HG02943 (cell line): ENCODE data around the gene INAFM2.
A peak's percentile ranks its signal among the peaks of the same experiment; 100 is the strongest.

Experiments used
- ATAC-seq: cut with Tn5 transposase; IDR thresholded peaks from one replicate; pipeline ENCODE4 v1.9.1; 2021; ENCODE audit warnings: mild to moderate bottlenecking, low read depth, moderate library complexity; ENCODE audit not compliant: unreplicated experiment

Gene INAFM2

DNA sequence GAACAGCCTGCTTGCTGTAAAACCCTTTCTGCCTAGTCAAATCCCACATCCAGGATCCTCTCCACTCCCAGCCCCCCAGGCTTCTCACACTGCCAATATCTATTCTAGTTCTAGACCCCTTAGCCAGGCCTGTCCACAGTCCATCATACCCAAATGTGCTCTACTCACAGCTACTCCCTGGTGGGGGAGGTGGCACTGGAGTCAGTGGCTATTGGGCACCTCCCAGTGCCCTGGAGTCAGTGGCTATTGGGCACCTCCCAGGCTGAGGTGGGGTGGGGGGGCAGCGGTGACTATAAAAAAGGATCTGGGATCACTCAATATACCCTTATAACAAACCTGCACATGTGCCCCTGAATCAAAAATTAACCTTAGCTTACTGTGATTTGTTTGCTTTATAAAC lies 33.8 kb downstream of the INAFM2 start:
- ATAC-seq = no peak

DNA sequence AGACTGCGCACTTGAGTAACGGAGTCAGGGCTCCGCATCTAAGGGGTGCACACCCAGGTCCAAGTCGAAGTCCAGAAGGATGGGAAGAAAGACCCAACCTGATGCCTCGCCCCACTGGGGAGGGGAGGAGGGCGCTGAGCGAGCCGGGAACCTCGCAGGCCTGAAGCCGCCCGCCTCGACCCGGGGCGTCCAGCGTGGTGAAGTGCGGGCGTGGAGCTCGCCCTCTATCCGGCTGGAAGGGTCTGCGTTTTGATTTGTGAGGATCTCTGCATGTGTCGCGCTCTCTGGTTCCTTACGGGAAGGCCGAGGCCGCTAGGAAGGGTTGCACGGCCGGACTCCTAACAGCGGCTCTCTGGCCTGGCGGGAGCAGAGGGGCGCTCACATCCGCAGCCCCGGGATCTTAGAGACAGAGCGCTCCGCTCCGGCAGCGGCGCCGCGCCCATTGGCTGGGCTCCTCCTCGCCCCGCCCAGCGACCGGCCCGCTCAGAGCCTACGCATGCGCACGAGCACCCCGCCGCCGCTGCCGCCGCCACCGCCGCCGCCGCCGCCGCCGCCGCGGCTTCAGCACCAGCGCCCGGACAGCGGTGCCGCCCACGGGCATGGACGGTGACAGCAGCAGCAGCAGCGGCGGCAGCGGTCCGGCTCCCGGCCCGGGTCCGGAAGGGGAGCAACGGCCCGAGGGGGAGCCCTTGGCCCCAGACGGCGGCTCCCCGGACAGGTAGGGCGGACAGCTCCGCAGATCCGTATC lies 34.4 kb downstream of the INAFM2 start, which contains the start of gene DISP2:
TSS of gene DISP2 (plus strand) at position 497 of the 748 bp plus-strand sequence. CDS start at position 600, 103 bp downstream.
- peak; percentile 56 for ATAC-seq

DNA sequence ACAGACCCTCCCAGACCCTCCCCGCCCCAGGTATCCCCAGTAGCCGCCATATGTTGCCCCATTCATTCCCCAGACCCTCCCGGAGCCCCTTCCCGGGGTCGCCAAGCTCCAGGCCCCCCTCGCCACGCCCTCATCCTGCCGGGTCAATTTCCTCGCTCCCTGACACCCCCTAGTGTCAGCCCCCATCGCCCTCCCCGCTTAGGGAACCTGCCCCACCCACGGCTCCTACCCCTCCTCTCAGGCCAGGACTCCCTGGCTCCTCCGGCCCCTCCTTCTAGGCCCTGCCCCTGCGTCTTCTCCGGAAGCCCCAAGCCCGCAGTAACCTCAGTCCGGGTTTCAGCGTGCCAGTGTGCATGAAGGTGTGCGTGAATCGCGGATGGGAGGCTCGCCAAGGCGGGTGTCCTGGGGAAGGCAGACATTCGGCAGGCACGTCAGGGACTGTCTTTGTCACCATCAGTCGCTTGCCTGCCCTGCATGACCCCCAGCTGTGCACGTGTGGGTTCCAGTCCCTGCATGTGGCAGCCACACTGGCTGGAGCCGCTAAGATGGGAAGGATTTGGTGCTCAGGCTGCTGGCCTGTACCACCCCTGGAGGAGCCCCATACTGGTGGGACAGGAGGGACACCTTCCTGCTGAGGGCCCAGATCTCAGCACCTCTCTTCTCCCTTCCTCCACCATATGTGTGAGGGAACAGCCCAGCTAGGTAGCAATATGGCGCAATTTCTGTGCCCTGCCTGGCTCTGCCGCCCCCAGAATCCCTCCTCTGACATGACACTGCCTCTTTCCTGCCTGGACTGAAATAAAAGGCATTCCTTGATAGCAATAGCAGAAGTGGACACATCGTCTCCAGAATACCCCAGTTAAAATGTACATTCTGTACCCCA lies 35.2 kb downstream of the INAFM2 start:
- peak; percentile 8 for ATAC-seq

DNA sequence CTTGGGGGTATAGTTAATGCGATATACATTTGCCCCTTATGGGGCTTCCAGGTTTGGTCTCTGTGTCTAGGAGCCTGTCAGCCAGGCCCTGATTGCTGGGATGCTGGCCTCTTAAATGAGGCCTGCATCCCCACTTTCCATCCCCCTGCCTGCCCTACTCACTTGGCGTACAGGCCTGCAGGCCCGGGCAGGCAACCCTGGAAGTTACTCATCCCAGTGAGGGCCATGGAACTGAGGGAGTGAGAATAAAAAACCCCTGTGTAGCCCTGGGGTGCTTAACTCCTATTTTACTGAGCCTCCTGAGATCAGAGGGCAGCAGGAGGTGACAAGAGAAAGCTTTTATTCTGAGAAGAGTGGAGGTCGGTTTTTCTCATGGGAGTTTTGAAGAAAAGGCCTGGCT lies 36.5 kb downstream of the INAFM2 start:
- no peak for ATAC-seq

DNA sequence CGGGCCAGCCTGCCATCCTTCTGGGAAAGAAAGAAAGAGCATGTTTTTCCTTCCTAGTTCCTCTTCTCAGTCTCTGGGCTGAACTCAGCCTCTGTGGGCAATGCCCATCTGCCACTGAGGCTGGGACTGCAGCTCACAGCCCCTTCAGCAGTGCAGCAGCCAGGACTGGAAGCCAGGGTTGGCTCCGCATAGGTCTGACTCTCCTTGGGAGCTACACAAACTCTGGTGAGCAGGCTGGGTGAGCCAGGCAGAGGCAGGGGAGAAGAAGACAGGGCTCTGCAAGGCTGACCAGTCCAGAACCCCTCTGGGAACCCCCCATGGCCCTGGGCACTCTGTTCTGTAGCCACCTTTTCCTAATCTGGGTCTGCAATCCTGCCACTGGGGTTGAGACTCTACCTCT lies 38.1 kb downstream of the INAFM2 start:
- no peak for ATAC-seq

DNA sequence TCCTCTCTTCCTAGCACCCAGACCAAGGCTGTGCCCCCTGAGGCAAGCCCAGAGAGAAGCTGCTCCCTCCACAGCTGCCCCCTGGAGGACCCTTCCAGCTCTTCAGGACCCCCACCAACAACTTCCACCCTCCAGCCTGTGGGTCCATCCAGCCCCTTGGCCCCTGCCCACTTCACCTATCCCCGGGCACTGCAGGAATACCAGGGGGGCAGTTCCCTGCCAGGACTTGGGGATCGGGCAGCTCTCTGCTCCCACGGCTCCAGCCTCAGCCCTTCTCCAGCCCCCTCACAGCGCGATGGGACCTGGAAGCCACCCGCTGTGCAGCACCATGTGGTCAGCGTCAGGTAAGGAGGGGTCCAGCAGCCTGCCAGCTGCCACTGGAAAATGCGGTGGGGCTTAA lies 40.1 kb downstream of the INAFM2 start:
- ATAC-seq = no peak

DNA sequence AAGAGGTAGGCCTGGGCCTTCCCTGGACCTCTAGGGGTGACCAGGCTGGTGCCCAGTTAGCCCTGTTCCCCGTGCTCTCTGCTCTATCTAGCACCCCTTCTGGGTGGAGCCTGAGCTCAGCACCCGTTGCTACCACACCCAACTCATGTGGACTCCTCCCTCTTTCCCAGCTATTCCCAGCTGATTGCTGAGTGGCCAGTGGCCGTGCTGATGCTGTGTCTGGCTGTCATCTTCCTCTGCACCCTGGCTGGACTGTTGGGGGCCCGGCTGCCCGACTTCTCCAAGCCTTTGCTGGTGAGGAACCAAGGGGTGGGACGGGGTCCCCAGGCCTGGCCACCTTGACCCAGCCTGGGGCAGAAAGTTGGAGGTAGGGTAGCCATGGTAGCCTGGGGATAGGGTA lies 40.8 kb downstream of the INAFM2 start:
- ATAC-seq = no peak

DNA sequence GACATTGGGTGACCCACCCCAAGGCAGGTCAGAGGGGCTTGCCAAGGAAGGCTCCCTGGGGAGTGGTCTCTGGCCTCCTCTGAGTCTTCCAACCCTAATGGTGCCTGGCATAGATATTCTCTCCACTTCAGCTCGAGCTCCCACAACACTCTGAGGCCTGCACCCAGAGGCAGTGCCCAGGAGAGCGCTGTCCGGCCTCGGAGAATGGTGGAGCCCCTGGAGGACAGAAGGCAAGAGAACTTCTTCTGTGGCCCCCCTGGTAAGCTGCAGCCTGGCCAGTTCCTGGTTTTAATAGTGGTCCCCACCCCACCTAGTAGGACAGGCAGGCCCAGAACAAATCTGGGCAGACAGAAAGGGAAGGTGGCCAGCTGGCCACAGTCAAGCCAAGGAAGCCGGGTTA lies 41.5 kb downstream of the INAFM2 start:
- ATAC-seq = no peak

DNA sequence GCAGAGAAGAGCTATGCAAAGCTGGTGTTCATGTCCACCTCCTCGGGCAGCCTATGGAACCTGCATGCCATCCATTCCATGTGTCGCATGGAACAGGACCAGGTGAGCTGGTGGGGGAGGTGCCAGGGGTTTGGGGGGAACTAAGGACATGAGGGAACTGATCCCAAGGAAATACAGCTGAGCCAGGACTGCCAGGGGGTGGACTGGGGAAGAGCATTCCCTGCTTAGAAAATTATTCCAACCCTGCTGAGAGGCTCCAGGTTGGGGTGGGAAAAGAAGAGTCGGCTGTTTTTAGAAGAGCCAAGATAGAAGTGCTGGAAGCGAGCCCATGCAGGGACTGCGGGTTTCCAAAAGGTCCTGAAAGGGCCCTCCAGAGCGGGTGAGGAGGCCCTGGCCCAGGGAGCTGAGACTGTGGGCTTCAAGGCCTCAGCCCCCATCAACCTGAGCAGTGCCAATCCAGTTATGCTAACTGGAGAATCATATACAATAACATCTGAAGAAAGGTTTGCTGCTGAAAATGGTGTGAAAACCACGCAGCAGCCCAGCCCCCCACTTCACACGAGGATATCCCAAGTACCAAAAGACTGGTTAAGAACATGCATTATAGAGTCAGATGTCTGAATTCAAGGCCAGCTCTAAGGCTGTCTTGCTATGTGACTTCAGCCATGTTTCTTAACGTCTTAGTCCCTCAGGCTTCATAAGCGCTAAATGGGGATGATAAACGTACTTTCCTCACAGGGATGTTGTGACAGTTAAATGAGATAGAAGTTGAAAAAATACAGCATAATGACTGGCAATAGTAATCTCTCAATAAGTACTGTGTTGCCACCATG lies 42.3 kb downstream of the INAFM2 start:
- no peak for ATAC-seq

DNA sequence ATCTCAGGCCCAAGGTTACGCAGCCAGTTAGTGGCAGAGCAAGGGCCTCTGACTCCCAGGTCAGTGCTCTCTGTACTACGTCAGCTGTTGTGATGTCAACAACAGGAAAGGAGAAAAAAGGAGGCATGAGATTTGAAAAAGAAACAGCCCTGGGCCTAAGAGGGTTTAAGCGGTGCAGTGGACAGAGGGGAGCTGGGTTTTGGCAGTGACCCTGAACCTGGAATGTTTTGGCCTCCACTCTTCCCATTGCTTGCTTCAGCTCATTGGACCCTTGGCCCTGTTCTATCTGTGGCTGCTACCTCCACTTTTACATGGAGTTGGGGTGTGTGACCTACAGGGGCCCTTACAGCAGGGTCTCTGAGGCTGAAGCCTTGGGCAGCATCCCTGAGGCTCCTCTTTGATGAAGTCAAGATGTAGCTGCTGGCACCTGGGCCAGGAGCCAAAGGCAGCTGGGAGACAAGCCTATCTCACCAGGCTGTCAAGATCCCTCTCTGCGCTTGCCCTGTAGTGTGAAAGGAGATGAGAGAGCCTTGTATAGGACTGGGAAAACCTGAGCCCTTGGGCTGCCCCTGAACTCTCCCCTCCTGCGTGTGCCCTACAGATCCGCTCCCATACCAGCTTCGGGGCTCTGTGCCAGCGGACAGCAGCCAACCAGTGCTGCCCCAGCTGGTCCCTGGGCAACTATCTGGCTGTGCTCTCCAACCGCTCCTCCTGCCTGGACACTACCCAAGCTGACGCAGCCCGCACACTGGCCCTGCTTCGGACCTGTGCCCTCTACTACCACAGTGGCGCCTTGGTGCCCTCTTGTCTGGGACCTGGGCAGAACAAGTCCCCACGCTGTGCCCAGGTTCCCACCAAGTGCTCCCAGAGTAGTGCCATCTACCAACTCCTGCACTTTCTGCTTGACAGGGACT lies 43.2 kb downstream of the INAFM2 start:
- no peak for ATAC-seq

DNA sequence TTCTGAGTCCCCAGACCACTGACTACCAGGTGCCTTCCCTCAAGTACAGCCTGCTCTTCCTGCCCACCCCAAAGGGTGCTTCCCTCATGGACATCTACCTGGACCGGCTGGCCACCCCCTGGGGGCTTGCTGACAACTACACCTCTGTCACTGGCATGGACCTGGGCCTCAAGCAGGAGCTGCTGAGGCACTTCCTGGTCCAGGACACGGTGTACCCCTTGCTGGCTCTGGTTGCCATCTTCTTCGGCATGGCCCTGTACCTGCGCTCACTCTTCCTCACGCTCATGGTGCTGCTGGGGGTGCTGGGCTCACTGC lies 43.8 kb downstream of the INAFM2 start:
- ATAC-seq = no peak

DNA sequence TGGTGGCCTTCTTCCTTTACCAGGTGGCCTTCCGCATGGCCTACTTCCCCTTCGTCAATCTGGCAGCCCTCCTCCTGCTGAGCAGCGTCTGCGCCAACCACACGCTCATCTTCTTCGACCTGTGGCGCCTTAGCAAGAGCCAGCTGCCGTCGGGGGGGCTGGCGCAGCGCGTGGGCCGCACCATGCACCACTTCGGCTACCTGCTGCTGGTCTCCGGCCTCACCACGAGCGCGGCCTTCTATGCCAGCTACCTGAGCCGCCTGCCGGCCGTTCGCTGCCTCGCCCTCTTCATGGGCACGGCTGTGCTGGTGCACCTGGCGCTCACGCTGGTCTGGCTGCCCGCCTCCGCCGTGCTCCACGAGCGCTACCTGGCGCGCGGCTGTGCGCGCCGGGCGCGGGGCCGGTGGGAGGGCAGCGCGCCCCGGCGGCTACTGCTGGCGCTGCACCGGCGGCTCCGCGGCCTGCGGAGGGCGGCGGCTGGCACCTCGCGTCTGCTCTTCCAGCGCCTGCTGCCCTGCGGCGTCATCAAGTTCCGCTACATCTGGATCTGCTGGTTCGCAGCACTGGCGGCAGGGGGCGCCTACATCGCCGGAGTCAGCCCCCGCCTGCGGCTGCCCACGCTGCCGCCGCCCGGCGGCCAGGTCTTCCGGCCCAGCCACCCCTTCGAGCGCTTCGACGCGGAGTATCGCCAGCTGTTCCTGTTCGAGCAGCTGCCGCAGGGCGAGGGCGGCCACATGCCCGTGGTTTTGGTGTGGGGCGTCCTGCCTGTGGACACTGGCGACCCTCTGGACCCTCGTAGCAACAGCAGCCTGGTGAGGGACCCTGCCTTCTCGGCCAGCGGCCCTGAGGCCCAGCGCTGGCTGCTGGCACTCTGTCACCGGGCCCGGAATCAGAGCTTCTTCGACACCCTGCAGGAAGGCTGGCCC lies 44.5 kb downstream of the INAFM2 start:
- ATAC-seq = peak; percentile 80

DNA sequence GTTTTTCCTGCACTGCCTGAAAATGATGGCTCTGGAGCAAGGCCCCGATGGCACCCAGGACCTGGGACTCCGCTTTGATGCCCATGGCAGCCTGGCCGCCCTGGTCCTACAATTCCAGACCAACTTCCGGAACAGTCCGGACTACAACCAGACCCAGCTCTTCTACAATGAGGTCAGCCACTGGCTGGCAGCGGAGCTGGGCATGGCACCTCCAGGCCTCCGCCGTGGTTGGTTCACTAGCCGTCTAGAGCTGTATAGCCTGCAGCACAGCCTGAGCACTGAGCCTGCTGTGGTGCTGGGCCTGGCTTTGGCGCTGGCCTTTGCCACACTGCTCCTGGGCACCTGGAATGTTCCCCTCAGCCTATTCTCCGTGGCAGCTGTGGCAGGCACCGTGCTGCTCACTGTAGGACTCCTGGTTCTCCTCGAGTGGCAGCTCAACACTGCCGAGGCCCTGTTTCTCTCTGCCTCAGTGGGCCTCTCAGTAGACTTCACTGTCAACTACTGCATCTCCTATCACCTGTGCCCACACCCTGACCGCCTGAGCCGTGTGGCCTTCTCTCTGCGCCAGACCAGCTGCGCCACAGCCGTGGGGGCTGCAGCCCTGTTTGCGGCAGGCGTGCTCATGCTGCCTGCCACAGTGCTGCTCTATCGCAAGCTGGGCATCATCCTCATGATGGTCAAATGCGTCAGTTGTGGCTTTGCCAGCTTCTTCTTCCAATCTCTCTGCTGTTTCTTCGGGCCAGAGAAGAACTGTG lies 45.4 kb downstream of the INAFM2 start:
- no peak for ATAC-seq

DNA sequence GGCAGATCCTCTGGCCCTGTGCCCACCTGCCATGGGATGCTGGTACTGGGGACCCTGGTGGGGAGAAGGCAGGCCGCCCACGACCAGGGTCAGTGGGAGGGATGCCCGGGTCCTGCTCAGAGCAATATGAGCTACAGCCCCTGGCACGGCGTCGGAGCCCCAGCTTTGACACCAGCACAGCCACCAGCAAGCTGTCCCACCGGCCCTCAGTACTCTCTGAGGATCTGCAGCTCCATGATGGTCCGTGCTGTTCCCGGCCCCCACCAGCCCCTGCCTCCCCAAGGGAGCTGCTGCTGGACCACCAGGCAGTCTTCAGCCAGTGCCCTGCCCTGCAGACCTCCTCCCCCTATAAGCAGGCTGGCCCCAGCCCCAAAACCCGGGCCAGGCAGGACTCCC lies 46.0 kb downstream of the INAFM2 start:
- no peak for ATAC-seq

DNA sequence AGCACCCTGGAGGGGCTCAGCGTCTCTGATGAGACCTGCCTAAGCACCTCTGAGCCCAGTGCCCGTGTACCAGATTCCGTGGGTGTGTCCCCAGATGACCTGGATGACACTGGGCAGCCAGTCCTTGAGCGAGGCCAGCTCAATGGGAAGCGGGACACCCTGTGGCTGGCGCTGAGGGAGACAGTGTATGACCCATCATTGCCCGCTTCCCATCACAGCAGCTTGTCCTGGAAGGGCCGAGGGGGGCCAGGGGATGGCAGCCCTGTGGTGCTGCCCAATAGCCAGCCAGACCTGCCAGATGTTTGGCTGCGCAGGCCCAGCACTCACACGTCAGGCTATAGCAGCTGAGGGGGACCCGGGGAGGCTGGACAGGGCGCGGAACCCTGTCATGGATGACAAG lies 46.5 kb downstream of the INAFM2 start:
- ATAC-seq = no peak

DNA sequence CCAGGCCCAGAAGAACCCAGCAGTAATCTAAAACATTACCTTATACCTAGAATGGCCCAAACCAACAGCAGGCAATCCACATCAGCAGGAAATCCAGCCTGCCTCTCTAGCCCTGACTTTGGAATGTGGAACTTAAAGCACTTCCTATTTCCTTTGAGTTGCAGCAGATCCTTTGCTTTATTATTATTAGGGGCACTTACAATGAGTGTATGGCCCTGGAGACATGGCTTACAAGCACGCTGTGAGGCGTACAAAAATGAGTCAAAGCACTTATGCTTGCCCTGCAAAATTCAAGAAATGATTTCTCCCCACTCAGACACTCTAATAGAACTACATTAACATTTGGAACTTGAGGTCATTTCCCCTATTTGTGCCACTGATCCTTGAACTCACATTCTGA lies 49.5 kb downstream of the INAFM2 start:
- no peak for ATAC-seq
